Spleen (tissue), 11 donors: ENCODE data around the gene NR1D2. TPM values are rescaled to one million over a fixed set of nuclear protein-coding genes. Genes with fewer than 3 reads are reported as not detected.
"Not testable (repeated sequence)": the region's sequence is repeated elsewhere in the genome, so short reads cannot be mapped to it uniquely, and the experiment has no call there.

Source experiments
- DNase-seq: peaks from one replicate; pipeline ENCODE4 v3.0.0-alpha.2; 2020
- H3K27ac ChIP-seq, 8 donors: fragments of 200-600 bp; sonication (generic) in 7 of 8; 1 replicate in 4 of 8; 2 replicates in 4 of 8; pipeline versions ENCODE4 v1.5.0 to v1.8.0; 2016 to 2021; ENCODE audit warnings: inconsistent platforms in 4 of 8, mild to moderate bottlenecking in 4 of 8, moderate library complexity in 1 of 8
- H3K27me3 ChIP-seq, 7 donors: fragments of 200-600 bp; sonication (generic) in 6 of 7; replicated peaks in 1 of 7; 1 replicate in 4 of 7; 2 replicates in 3 of 7; pipeline versions ENCODE4 v1.5.0 to v1.8.0; 2016 to 2021; ENCODE audit warnings: inconsistent platforms in 3 of 7, mild to moderate bottlenecking in 1 of 7
- H3K36me3 ChIP-seq, 6 donors: fragments of 200-600 bp; sonication (generic) in 5 of 6; 1 replicate in 4 of 6; 2 replicates in 2 of 6; pipeline versions ENCODE4 v1.5.0 to v1.8.0; 2016 to 2021; ENCODE audit warnings: inconsistent platforms in 2 of 6
- H3K4me1 ChIP-seq, 6 donors: fragments of 200-600 bp; sonication (generic) in 5 of 6; 1 replicate in 3 of 6; 2 replicates in 3 of 6; pipeline versions ENCODE4 v1.5.0 to v1.8.0; 2016 to 2021; ENCODE audit warnings: inconsistent platforms in 3 of 6
- H3K4me3 ChIP-seq, 8 donors: fragments of 200-600 bp; sonication (generic) in 7 of 8; 1 replicate in 4 of 8; 2 replicates in 4 of 8; pipeline versions ENCODE4 v1.5.0 to v1.8.0; 2016 to 2021; ENCODE audit warnings: inconsistent platforms in 4 of 8, mild to moderate bottlenecking in 4 of 8, moderate library complexity in 2 of 8
- H3K9me3 ChIP-seq, 8 donors: fragments of 200-600 bp; sonication (generic) in 7 of 8; 1 replicate in 4 of 8; 2 replicates in 4 of 8; pipeline versions ENCODE4 v1.5.0 to v1.8.0; 2016 to 2021; ENCODE audit warnings: inconsistent platforms in 4 of 8
- CTCF ChIP-seq, 11 experiments: fragments of 200-600 bp in 7 of 11; fragments of 450-650 bp in 4 of 11; sonication (generic) in 4 of 11; IDR thresholded peaks in 8 of 11; conservative IDR thresholded peaks in 3 of 11; 1 replicate in 7 of 11; 2 replicates in 4 of 11; pipeline versions ENCODE4 v1.4.0 to v1.8.0; 2016 to 2021; ENCODE audit warnings: antibody characterized with exemption in 11 of 11, inconsistent platforms in 4 of 11, mild to moderate bottlenecking in 1 of 11
- POLR2A ChIP-seq, 3 donors: fragments of 450-650 bp; IDR thresholded peaks; one replicate each; pipeline ENCODE4 v1.5.1; 2017; ENCODE audit warnings: antibody characterized with exemption in 3 of 3, mild to moderate bottlenecking in 1 of 3
- POLR2AphosphoS5 ChIP-seq, 3 donors: sonication (generic); formaldehyde crosslinking; IDR thresholded peaks; one replicate each; pipeline ENCODE4 v1.5.1; 2017; ENCODE audit warnings: antibody characterized with exemption in 3 of 3
- WGBS, 5 donors: extraction: QIAGEN DNeasy Blood & Tissue Kit in 3 of 5; methylation state at CpG; one replicate each; pipeline versions ENCODE4 v1.1.5 to v1.1.7; 2013 to 2018; 5-methylcytosine and 5-hydroxymethylcytosine counted together
- intact Hi-C: fragments of 100-400 bp; cut with DNase I; formaldehyde crosslinking; loops from one replicate; pipeline ENCODE4 v1.15.0; 2023; ENCODE audit warnings: low total_unique reads
- polyA plus RNA-seq, 3 donors: library from polyadenylated mRNA; stranded (reverse); fragments of 200-250 nt; gene quantifications; one replicate each; pipeline ENCODE4 v1.2.1, GENCODE V29; 2013
- total RNA-seq, 7 donors: library from RNA; depleted of rRNA in 3 of 7; stranded (reverse); fragments of >200 nt in 3 of 7; fragmentation: NEBNext Ultra II Directional in 4 of 7; extraction: Animal tissue kit (Norgen Biotek cat#: 25700) in 4 of 7; gene quantifications; one replicate each; pipeline versions ENCODE4 v1.1.0 to v1.2.1, GENCODE V29; 2016 to 2021
- donor health status: healthy with polysubstance abuse.
- donor health status: DM: no; HTN: no; CAD: no; lungs with moderate emphysema.
- donor health status: DM: no; HTN: no; CAD: no.
- donor health status: Bipolar disorder and iron deficiency.
- donor health status: healthy.
- donor health status: DM: no; HTN: no; CAD: no.
- donor health status: DM: yes; HTN: yes; CAD: no.

The NR1D2 gene
- total and polyA plus RNA-seq, 10 donors, result 6.1 to 44.4 (median 33.3) TPM

- intact Hi-C loops, result no loop called here
- no peak for TF ChIP-seq CTCF (IDR thresholded peaks at IDR 0.05 in 8 of 11, conservative IDR thresholded peaks at IDR 0.05 in 3 of 11)
- no peak for TF ChIP-seq POLR2A (IDR thresholded peaks at IDR 0.05)
- TF ChIP-seq POLR2AphosphoS5 (IDR thresholded peaks at IDR 0.05), result no peak
These were observed 80.7 kb downstream of the NR1D2 start for GRCh38 chr3:24025805-24026204.

GRCh38 chr3:24026665-24027064 lies 81.6 kb downstream of the NR1D2 start:
- intact Hi-C loops, H3K27ac ChIP-seq, H3K4me3 ChIP-seq, H3K4me1 ChIP-seq, H3K36me3 ChIP-seq, DNase-seq, H3K27me3 ChIP-seq, H3K9me3 ChIP-seq: not testable (repeated sequence)
- WGBS, 5 donors, result 89 to 93% (median 90%) methylated on average over 4 of the region's 4 CpGs

More at GRCh38 chr3:24025805-24026204, 80.7 kb downstream of the NR1D2 start:
- Histone ChIP-seq H3K27ac (no peak overlapping the region), H3K4me3 (no peak overlapping the region), H3K36me3 (no peaks in the 10 kb centered on the region), H3K4me1 (no peaks in the 10 kb centered on the region), H3K9me3 (peaks cover 0 to 4% (median under 1%) of the 10 kb centered on the region in 8 donors), H3K27me3 (no peaks in the 10 kb centered on the region)
- DNase-seq, result no peak
- WGBS, 5 donors, result 83 to 98% (median 91%) methylated on average over 3 of the region's 3 CpGs

GRCh38 chr3:24027946-24028345 lies 82.9 kb downstream of the NR1D2 start:
- Histone ChIP-seq H3K27me3 (no peaks in the 10 kb centered on the region), H3K4me3 (no peak overlapping the region), H3K27ac (no peak overlapping the region), H3K9me3 (peaks cover 0 to 9% (median 3%) of the 10 kb centered on the region in 8 donors), H3K4me1 (no peaks in the 10 kb centered on the region), H3K36me3 (no peaks in the 10 kb centered on the region)
- DNase-seq, result no peak
- TF ChIP-seq POLR2A (IDR thresholded peaks at IDR 0.05) (no peak), CTCF (IDR thresholded peaks at IDR 0.05 in 8 of 11, conservative IDR thresholded peaks at IDR 0.05 in 3 of 11) (no peak), POLR2AphosphoS5 (IDR thresholded peaks at IDR 0.05) (no peak)
- intact Hi-C loops, result no loop called here
- 61 to 85% (median 67%) methylated on average over 3 of the region's 3 CpGs for WGBS, 5 donors

Other genes starting within 250 kb of the NR1D2 start
- gene UBE2E1, start 139.3 kb upstream of the NR1D2 start, total RNA-seq, result 100 to 1,000 TPM in 2 of 7 donors, 10 to 100 TPM in 5; 62.6 to 106 (median 87.2) TPM
- gene UBE2E1, start 139.3 kb upstream of the NR1D2 start, polyA plus RNA-seq, result 10 to 100 TPM; 68.8 to 96.1 (median 95.1) TPM
- gene NKIRAS1, start 28.3 kb upstream of the NR1D2 start, total RNA-seq, result 10 to 100 TPM in 2 of 7 donors, 1 to 10 TPM in 5; 6.3 to 14.2 (median 9.2) TPM
- 1 to 10 TPM; 3.5 to 8.1 (median 4.9) TPM for gene NKIRAS1, start 28.3 kb upstream of the NR1D2 start, polyA plus RNA-seq
- 1,000 to 10,000 TPM; 1,270 to 1,952 (median 1,638) TPM for gene RPL15, start 28.2 kb upstream of the NR1D2 start, total RNA-seq
- gene RPL15, start 28.2 kb upstream of the NR1D2 start, polyA plus RNA-seq, result 1,000 to 10,000 TPM; 4,457 to 6,830 (median 5,860) TPM